ENCODE results near the gene SLC25A15.
"Not testable (repeated sequence)": the region's sequence is repeated elsewhere in the genome, so short reads cannot be mapped to it uniquely, and the experiment has no call there.

Gene SLC25A15

GRCh38 chr13:40788540-40789274 is 704 bp upstream of the SLC25A15 start:
- Mint-ChIP-seq H3K27ac (peak overlapping the region; percentile 62 to 64), H3K4me3 (peak overlapping the region; percentile 63 to 72)
- not testable (repeated sequence) for H3K4me1 Mint-ChIP-seq (ENCODE audit: low read depth in 2 of 2); ATAC-seq (replicated peaks); H3K27me3 Mint-ChIP-seq; H3K9me3 Mint-ChIP-seq; H3K36me3 Mint-ChIP-seq (ENCODE audit: insufficient read depth); DNase-seq

GRCh38 chr13:40790154-40790616 is 774 bp downstream of the SLC25A15 start:
- H3K9me3 Mint-ChIP-seq: no peaks in the 10 kb centered on the region
- H3K27ac Mint-ChIP-seq: peak overlapping the region in 1 of 2 donors; percentile 41
- peak overlapping the region; percentile 63 to 64 for H3K4me3 Mint-ChIP-seq
- H3K27me3 Mint-ChIP-seq: no peaks in the 10 kb centered on the region
- DNase-seq (no peak), ATAC-seq (replicated peaks) (no peak)
- peaks cover 4% of the 10 kb centered on the region for H3K36me3 Mint-ChIP-seq (ENCODE audit: insufficient read depth)
- H3K4me1 Mint-ChIP-seq (ENCODE audit: low read depth in 2 of 2): peaks cover 3 to 6% of the 10 kb centered on the region in 2 donors

- no peaks in the 10 kb centered on the region for H3K27me3 Mint-ChIP-seq
- H3K36me3 Mint-ChIP-seq (ENCODE audit: insufficient read depth): peaks cover 6% of the 10 kb centered on the region
- DNase-seq (no peak), ATAC-seq (replicated peaks) (no peak)
- no peak overlapping the region for H3K4me3 Mint-ChIP-seq
- peak overlapping the region in 1 of 2 donors; percentile 69 for H3K27ac Mint-ChIP-seq
- H3K4me1 Mint-ChIP-seq (ENCODE audit: low read depth in 2 of 2): peaks cover 3 to 6% of the 10 kb centered on the region in 2 donors
- no peaks in the 10 kb centered on the region for H3K9me3 Mint-ChIP-seq
These were observed 3.1 kb downstream of the SLC25A15 start for GRCh38 chr13:40792284-40793051.

- Mint-ChIP-seq H3K36me3 (ENCODE audit: insufficient read depth) (peaks cover 6% of the 10 kb centered on the region), H3K9me3 (no peaks in the 10 kb centered on the region), H3K4me1 (ENCODE audit: low read depth in 2 of 2) (peaks cover 3 to 6% of the 10 kb centered on the region in 2 donors), H3K4me3 (no peak overlapping the region), H3K27ac (no peak overlapping the region), H3K27me3 (no peaks in the 10 kb centered on the region)
- ATAC-seq (replicated peaks) (no peak), DNase-seq (no peak)
These were observed 3.9 kb downstream of the SLC25A15 start for GRCh38 chr13:40793339-40793738.

- DNase-seq (no peak), ATAC-seq (replicated peaks) (no peak)
- H3K27me3 Mint-ChIP-seq: no peaks in the 10 kb centered on the region
- no peak overlapping the region for H3K4me3 Mint-ChIP-seq
- H3K27ac Mint-ChIP-seq: peak overlapping the region in 1 of 2 donors; percentile 38
- peaks cover 12% of the 10 kb centered on the region for H3K36me3 Mint-ChIP-seq (ENCODE audit: insufficient read depth)
- H3K9me3 Mint-ChIP-seq: no peaks in the 10 kb centered on the region
- H3K4me1 Mint-ChIP-seq (ENCODE audit: low read depth in 2 of 2): peaks cover 3 to 9% of the 10 kb centered on the region in 2 donors
These were observed 5.3 kb downstream of the SLC25A15 start for GRCh38 chr13:40794414-40795368.

- DNase-seq (no peak), ATAC-seq (replicated peaks) (no peak)
- peaks cover 16% of the 10 kb centered on the region for H3K36me3 Mint-ChIP-seq (ENCODE audit: insufficient read depth)
- H3K9me3 Mint-ChIP-seq: no peaks in the 10 kb centered on the region
- peaks cover 3 to 10% of the 10 kb centered on the region in 2 donors for H3K4me1 Mint-ChIP-seq (ENCODE audit: low read depth in 2 of 2)
- H3K27ac Mint-ChIP-seq: peak overlapping the region in 1 of 2 donors; percentile 65
- H3K4me3 Mint-ChIP-seq: no peak overlapping the region
- no peaks in the 10 kb centered on the region for H3K27me3 Mint-ChIP-seq
These were observed 7.2 kb downstream of the SLC25A15 start for GRCh38 chr13:40796649-40797048.

GRCh38 chr13:40798380-40798779 is 9.0 kb downstream of the SLC25A15 start:
- no peak for DNase-seq
- Mint-ChIP-seq H3K4me1 (ENCODE audit: low read depth in 2 of 2) (peaks cover 0 to 6% of the 10 kb centered on the region in 2 donors), H3K9me3 (no peaks in the 10 kb centered on the region), H3K4me3 (peak overlapping the region; percentile 15 to 45), H3K36me3 (ENCODE audit: insufficient read depth) (peaks cover 22% of the 10 kb centered on the region), H3K27me3 (no peaks in the 10 kb centered on the region), H3K27ac (peak overlapping the region; percentile 60 to 76)
- ATAC-seq (replicated peaks): peak; percentile 68

GRCh38 chr13:40799508-40799907 is 10.1 kb downstream of the SLC25A15 start:
- Mint-ChIP-seq H3K27me3 (no peaks in the 10 kb centered on the region), H3K27ac (no peak overlapping the region), H3K36me3 (ENCODE audit: insufficient read depth) (peaks cover 18% of the 10 kb centered on the region), H3K4me1 (ENCODE audit: low read depth in 2 of 2) (peaks cover 0 to 6% of the 10 kb centered on the region in 2 donors), H3K4me3 (no peak overlapping the region), H3K9me3 (no peaks in the 10 kb centered on the region)
- ATAC-seq (replicated peaks) (no peak), DNase-seq (no peak)

- ATAC-seq (replicated peaks) (no peak), DNase-seq (no peak)
- Mint-ChIP-seq H3K4me1 (ENCODE audit: low read depth in 2 of 2) (peaks cover 0 to 6% of the 10 kb centered on the region in 2 donors), H3K36me3 (ENCODE audit: insufficient read depth) (peaks cover 16% of the 10 kb centered on the region), H3K27me3 (no peaks in the 10 kb centered on the region), H3K9me3 (no peaks in the 10 kb centered on the region), H3K27ac (no peak overlapping the region), H3K4me3 (no peak overlapping the region)
These were observed 11.1 kb downstream of the SLC25A15 start for GRCh38 chr13:40800559-40800958.

- peaks cover 16% of the 10 kb centered on the region for H3K36me3 Mint-ChIP-seq (ENCODE audit: insufficient read depth)
These were observed 12.1 kb downstream of the SLC25A15 start for GRCh38 chr13:40801255-40802217.

GRCh38 chr13:40803316-40803715 is 13.9 kb downstream of the SLC25A15 start:
- Mint-ChIP-seq H3K9me3 (no peaks in the 10 kb centered on the region), H3K27me3 (no peaks in the 10 kb centered on the region), H3K4me3 (no peak overlapping the region), H3K36me3 (ENCODE audit: insufficient read depth) (peaks cover 24% of the 10 kb centered on the region), H3K4me1 (ENCODE audit: low read depth in 2 of 2) (peaks cover 0 to 6% of the 10 kb centered on the region in 2 donors), H3K27ac (no peak overlapping the region)
- no peak for ATAC-seq (replicated peaks)
- no peak for DNase-seq

More at GRCh38 chr13:40801255-40802217, 12.1 kb downstream of the SLC25A15 start:
- peaks cover 0 to 6% of the 10 kb centered on the region in 2 donors for H3K4me1 Mint-ChIP-seq (ENCODE audit: low read depth in 2 of 2)
- no peak overlapping the region for H3K4me3 Mint-ChIP-seq
- ATAC-seq (replicated peaks) (no peak), DNase-seq (no peak)
- no peaks in the 10 kb centered on the region for H3K27me3 Mint-ChIP-seq
- no peaks in the 10 kb centered on the region for H3K9me3 Mint-ChIP-seq
- peak overlapping the region in 1 of 2 donors; percentile 13 for H3K27ac Mint-ChIP-seq

- Mint-ChIP-seq H3K27ac (no peak overlapping the region), H3K9me3 (no peaks in the 10 kb centered on the region), H3K4me3 (no peak overlapping the region), H3K4me1 (ENCODE audit: low read depth in 2 of 2) (peaks cover 0 to 1% of the 10 kb centered on the region in 2 donors), H3K36me3 (ENCODE audit: insufficient read depth) (peaks cover 32% of the 10 kb centered on the region), H3K27me3 (no peaks in the 10 kb centered on the region)
- ATAC-seq (replicated peaks) (no peak), DNase-seq (no peak)
These were observed 16.8 kb downstream of the SLC25A15 start for GRCh38 chr13:40806241-40806640.

Measured in effector memory CD8-positive, alpha-beta T cell (primary cell).